SU-DHL-6 (cell line): ENCODE data around the gene PSTPIP1.

ENCODE experiments used
- CTCF ChIP-seq: fragments of 200-600 bp; sonication (generic); IDR thresholded peaks from one replicate; pipeline ENCODE4 v1.5.1; 2017; ENCODE audit warnings: antibody characterized with exemption, mild to moderate bottlenecking, low read length, moderate library complexity; ENCODE audit not compliant: insufficient read depth, poor library complexity, severe bottlenecking
- EZH2phosphoT487 ChIP-seq: fragments of 200-600 bp; sonication (generic), shearing (Covaris generic); conservative IDR thresholded peaks from 2 replicates; pipeline ENCODE4 v1.6.1; 2018; ENCODE audit warnings: mild to moderate bottlenecking, antibody characterized with exemption, low read length, moderate library complexity, mixed read lengths

- no peak for TF ChIP-seq CTCF
- TF ChIP-seq EZH2phosphoT487 = no peak
These were observed 26.2 kb downstream of the PSTPIP1 start for GRCh38 chr15:77021088-77021481.
